Fibroblast of skin of right quadriceps (primary cell): ENCODE measurements around the gene NECAB3.

ENCODE experiments used
- DNase-seq: peaks from one replicate; pipeline ENCODE4 v3.0.0-alpha.2; 2013

Gene NECAB3

GRCh38 chr20:33663161-33664084 lies 10.8 kb downstream of the NECAB3 start:
- peak; percentile 73 for DNase-seq

- no peak for DNase-seq
Observed at GRCh38 chr20:33662172-33662571, 12.1 kb downstream of the NECAB3 start, which contains the start of gene C20orf144. Gene C20orf144 (plus strand): TSS chr20:33662327. CDS start chr20:33662346, 19 bp downstream.

- no peak for DNase-seq
Observed at GRCh38 chr20:33660685-33661058, 13.6 kb downstream of the NECAB3 start.

- no peak for DNase-seq
Observed at GRCh38 chr20:33660035-33660684, 14.1 kb downstream of the NECAB3 start.

- DNase-seq, result no peak
Observed at GRCh38 chr20:33659341-33660034, 14.7 kb downstream of the NECAB3 start.

GRCh38 chr20:33658929-33659328 lies 15.3 kb downstream of the NECAB3 start:
- no peak for DNase-seq

GRCh38 chr20:33658510-33658909 lies 15.7 kb downstream of the NECAB3 start:
- DNase-seq, result no peak

- DNase-seq, result no peak
Observed at GRCh38 chr20:33657704-33658095, 16.5 kb downstream of the NECAB3 start.

- no peak for DNase-seq
Observed at GRCh38 chr20:33656783-33657703, 17.2 kb downstream of the NECAB3 start.

- no peak for DNase-seq
Observed at GRCh38 chr20:33656010-33656782, 18.0 kb downstream of the NECAB3 start.

- DNase-seq, result no peak
Observed at GRCh38 chr20:33655164-33655563, 19.1 kb downstream of the NECAB3 start.

- DNase-seq, result no peak
Observed at GRCh38 chr20:33654680-33655161, 19.5 kb downstream of the NECAB3 start.

GRCh38 chr20:33653900-33654596 lies 20.2 kb downstream of the NECAB3 start:
- no peak for DNase-seq

GRCh38 chr20:33653218-33653899 lies 20.9 kb downstream of the NECAB3 start:
- DNase-seq, result peak; percentile 58

GRCh38 chr20:33651562-33652048 lies 22.6 kb downstream of the NECAB3 start:
- no peak for DNase-seq

- no peak for DNase-seq
Observed at GRCh38 chr20:33650753-33651561, 23.3 kb downstream of the NECAB3 start.

- no peak for DNase-seq
Observed at GRCh38 chr20:33650111-33650752, 24.0 kb downstream of the NECAB3 start.

- DNase-seq, result no peak
Observed at GRCh38 chr20:33649201-33649681, 25.0 kb downstream of the NECAB3 start.
